ENCODE measurements around the gene CSH2. TPM values are rescaled to one million over a fixed set of nuclear protein-coding genes. Genes with fewer than 3 reads are reported as not detected.

The CSH2 gene
- total and polyA plus RNA-seq, 9 of the 15 experiments (the other 6 are each of a cell fraction or from before 2014, with no cell fraction given), result not detected

- TF ChIP-seq ARID1B (IDR thresholded peaks at IDR 0.05) (no peak), HOMEZ (CRISPR knock-in tag; IDR thresholded peaks at IDR 0.05) (no peak), IRF1 (CRISPR knock-in tag; IDR thresholded peaks at IDR 0.05; ENCODE audit: borderline replicate concordance) (no peak), ZBTB17 (CRISPR knock-in tag; IDR thresholded peaks at IDR 0.05) (0 out of 2 replicates have a peak, but pooled peaks have one; percentile 27), FOXP4 (CRISPR knock-in tag; IDR thresholded peaks at IDR 0.05; ENCODE audit: borderline replicate concordance) (no peak), BMI1 (IDR thresholded peaks at IDR 0.05; ENCODE audit: low read length) (no peak), MLX (CRISPR knock-in tag; conservative IDR thresholded peaks at IDR 0.05) (no peak), XRCC5 (IDR thresholded peaks at IDR 0.05; ENCODE audit: low read depth, low read length) (no peak), ZNF23 (CRISPR knock-in tag; IDR thresholded peaks at IDR 0.05) (no peak), ZNF583 (CRISPR knock-in tag; IDR thresholded peaks at IDR 0.05) (no peak), RCOR1 (IDR thresholded peaks at IDR 0.05; ENCODE audit: borderline replicate concordance in 1 of 2, low read depth in 2 of 2, low read length in 2 of 2) (no peak), ZNF217 (CRISPR knock-in tag; IDR thresholded peaks at IDR 0.05) (no peak), NCOA2 (IDR thresholded peaks at IDR 0.05; ENCODE audit: partially characterized antibody in 2 of 2) (no peak), HBP1 (CRISPR knock-in tag; IDR thresholded peaks at IDR 0.05) (no peak), PRDM10 (IDR thresholded peaks at IDR 0.05; ENCODE audit: partially characterized antibody) (no peak), SMAD4 (CRISPR knock-in tag; conservative IDR thresholded peaks at IDR 0.05) (0 out of 2 replicates have a peak, but pooled peaks have one; percentile 6)
Observed at GRCh38 chr17:63841350-63842172, 31.9 kb downstream of the CSH2 start (continued).

Data from K562 (cell line).